ENCODE measurements around the gene DUXB. TPM values are rescaled to one million over a fixed set of nuclear protein-coding genes. Genes with fewer than 3 reads are reported as not detected.

The DUXB gene
- total RNA-seq, 4 donors from 2014 or later: not detected

DNA sequence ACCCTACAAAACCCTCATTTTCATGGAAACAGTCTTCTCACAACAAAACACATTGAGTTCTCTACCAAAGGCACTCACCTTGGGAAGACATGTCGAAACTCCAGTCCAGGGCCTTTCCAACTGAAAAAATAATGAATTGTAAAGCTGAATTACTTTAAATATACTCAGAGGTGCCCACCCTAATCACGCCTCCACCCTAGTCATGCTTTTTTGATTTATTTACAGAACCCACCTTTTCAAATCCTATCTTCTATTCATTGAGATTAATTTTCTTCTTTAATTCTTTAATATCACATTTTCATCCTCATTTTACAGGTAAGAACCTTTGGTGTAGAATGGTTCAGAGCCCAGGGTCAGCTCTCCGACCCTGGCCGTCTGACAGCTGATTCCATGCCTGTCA lies 24.4 kb downstream of the DUXB start, which contains the start of gene CPHXL2:
Gene CPHXL2, minus strand, starts transcription at position 101 of the 400 bp plus-strand sequence. Its CDS starts 10 bp downstream, at position 91.
- no peaks in the 10 kb centered on the region for H3K9me3 ChIP-seq
- no peak within 1 kb of the TSS for H3K27ac ChIP-seq
- DNase-seq: no peak
- no peaks in the 10 kb centered on the region for H3K27me3 ChIP-seq
- WGBS, 2 donors (ENCODE audit: low coverage in 1 of 2): 94 to 96% methylated on average over 4 of the region's 4 CpGs
- intact Hi-C loops (cut with DNase I; ENCODE audit: low total_unique reads): no loop called here
- in situ Hi-C loops (cut with MboI; ENCODE audit: low pct_ligation_motif_present in 1 of 4, low pct_unique_long_range_greater_than_20kb in 1 of 4, low sequenced_read_pairs in 3 of 4): no loop called here
- H3K4me1 ChIP-seq: no peaks in the 10 kb centered on the region
- TF ChIP-seq POLR2A (IDR thresholded peaks at IDR 0.05): no peak
- no peak for TF ChIP-seq POLR2AphosphoS5 (IDR thresholded peaks at IDR 0.05)
- TF ChIP-seq EP300 (IDR thresholded peaks at IDR 0.05; ENCODE audit: low read depth): no peak
- TF ChIP-seq, protein P1, sequence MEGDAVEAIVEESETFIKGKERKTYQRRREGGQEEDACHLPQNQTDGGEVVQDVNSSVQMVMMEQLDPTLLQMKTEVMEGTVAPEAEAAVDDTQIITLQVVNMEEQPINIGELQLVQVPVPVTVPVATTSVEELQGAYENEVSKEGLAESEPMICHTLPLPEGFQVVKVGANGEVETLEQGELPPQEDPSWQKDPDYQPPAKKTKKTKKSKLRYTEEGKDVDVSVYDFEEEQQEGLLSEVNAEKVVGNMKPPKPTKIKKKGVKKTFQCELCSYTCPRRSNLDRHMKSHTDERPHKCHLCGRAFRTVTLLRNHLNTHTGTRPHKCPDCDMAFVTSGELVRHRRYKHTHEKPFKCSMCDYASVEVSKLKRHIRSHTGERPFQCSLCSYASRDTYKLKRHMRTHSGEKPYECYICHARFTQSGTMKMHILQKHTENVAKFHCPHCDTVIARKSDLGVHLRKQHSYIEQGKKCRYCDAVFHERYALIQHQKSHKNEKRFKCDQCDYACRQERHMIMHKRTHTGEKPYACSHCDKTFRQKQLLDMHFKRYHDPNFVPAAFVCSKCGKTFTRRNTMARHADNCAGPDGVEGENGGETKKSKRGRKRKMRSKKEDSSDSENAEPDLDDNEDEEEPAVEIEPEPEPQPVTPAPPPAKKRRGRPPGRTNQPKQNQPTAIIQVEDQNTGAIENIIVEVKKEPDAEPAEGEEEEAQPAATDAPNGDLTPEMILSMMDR (IDR thresholded peaks at IDR 0.05): no peak
- H3K36me3 ChIP-seq: no peaks in the 10 kb centered on the region
- H3K4me3 ChIP-seq: no peak within 1 kb of the TSS

DNA sequence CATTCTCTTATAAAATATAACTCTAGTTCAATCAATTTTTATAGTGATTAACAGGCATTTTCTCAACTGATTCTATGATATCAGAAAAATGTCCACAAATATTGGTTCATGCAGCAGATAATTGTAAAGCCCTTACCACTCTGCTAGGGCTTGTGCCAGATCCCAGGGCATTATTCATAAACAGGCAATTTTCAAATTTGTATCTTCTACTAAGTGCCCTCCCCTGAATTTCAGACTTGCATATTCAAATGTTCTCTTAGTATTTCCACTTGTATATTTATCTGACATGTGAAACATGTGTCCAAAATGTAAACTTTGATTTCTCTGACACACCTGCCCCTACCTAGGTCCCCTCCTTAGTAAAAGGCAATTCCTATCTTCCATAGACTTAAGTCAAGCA lies 33.8 kb downstream of the DUXB start:
- Histone ChIP-seq H3K4me3 (no peak overlapping the region), H3K9me3 (no peaks in the 10 kb centered on the region), H3K36me3 (no peaks in the 10 kb centered on the region), H3K27ac (no peak overlapping the region), H3K27me3 (no peaks in the 10 kb centered on the region), H3K4me1 (no peaks in the 10 kb centered on the region)
- TF ChIP-seq EP300 (IDR thresholded peaks at IDR 0.05; ENCODE audit: low read depth): no peak
- no peak for TF ChIP-seq POLR2AphosphoS5 (IDR thresholded peaks at IDR 0.05)
- TF ChIP-seq, protein P1 (IDR thresholded peaks at IDR 0.05): no peak
- TF ChIP-seq POLR2A (IDR thresholded peaks at IDR 0.05): no peak
- intact Hi-C loops (cut with DNase I; ENCODE audit: low total_unique reads) (no loop called here), in situ Hi-C loops (cut with MboI; ENCODE audit: low pct_ligation_motif_present in 1 of 4, low pct_unique_long_range_greater_than_20kb in 1 of 4, low sequenced_read_pairs in 3 of 4) (loop anchor here in 1 of 4 donors (25.0 kb wide), 1 partner anchor 95 kb away; no protein-coding TSS in a partner anchor)
- no peak for DNase-seq

DNA sequence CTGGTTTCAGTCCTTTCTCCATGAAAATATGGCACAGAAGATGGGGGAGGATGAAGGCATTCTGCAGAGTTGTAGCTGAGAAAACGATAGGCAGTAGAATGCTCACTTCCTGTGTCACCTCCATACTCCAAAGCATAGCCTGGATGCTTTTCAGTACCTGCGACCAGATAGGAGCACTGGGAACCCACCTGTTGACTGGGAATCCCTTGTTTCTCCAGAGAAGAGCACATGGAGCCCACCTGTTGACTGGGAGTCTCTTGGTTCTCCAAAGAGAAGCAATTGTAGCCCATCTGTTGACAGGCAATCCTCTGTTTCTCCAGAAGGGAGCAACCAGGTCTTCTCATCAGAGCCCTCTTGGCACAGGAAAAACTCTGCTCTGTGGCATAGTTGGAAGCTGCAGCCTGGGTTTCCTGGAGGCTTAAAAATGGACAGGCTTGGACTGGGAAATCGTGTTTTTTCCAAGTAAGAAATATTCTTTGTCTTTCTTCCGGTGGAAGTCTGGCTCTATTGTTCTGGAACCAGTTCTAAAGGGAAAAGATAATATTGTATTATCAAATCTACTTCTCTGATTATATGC lies 40.4 kb downstream of the DUXB start:
- 67 to 68% methylated on average over 2 to 4 of the region's 4 CpGs for WGBS, 2 donors (ENCODE audit: low coverage in 1 of 2)

DNA sequence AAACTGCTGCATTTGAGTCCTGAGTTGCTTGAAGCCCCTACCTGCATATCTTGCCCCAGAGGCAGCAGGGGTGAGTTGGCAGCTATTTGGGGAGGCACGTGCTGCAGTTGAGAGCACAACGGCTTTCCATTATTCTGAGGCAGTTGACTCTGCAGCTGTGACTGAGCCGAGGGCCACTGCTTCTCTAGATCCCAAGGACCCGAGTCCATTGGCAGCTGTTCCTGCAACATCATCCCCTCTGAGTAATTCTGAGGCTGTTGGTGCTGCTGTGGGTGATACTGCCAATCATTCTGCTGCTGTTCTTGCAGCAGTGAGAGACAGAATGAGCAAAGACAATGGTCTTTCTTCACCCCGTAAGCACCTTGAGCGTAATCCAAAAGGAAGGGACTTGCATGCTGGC lies 40.9 kb downstream of the DUXB start:
- 97% methylated on average over 4 of the region's 6 CpGs; no CpG with 5 or more reads in 1 of the 2 donors for WGBS, 2 donors (ENCODE audit: low coverage in 1 of 2)
- Histone ChIP-seq H3K36me3 (peaks cover 0 to 31% (median 13%) of the 10 kb centered on the region in 4 donors), H3K4me3 (no peak overlapping the region), H3K4me1 (no peaks in the 10 kb centered on the region), H3K9me3 (no peaks in the 10 kb centered on the region), H3K27me3 (no peaks in the 10 kb centered on the region), H3K27ac (no peak overlapping the region)
- in situ Hi-C loops (cut with MboI; ENCODE audit: low pct_ligation_motif_present in 1 of 4, low pct_unique_long_range_greater_than_20kb in 1 of 4, low sequenced_read_pairs in 3 of 4) (loop anchor here in 1 of 4 donors (25.0 kb wide), 1 partner anchor 102 kb away; no protein-coding TSS in a partner anchor), intact Hi-C loops (cut with DNase I; ENCODE audit: low total_unique reads) (no loop called here)
- no peak for DNase-seq
- TF ChIP-seq, protein P1 (IDR thresholded peaks at IDR 0.05): no peak
- TF ChIP-seq POLR2AphosphoS5 (IDR thresholded peaks at IDR 0.05): no peak
- no peak for TF ChIP-seq EP300 (IDR thresholded peaks at IDR 0.05; ENCODE audit: low read depth)
- TF ChIP-seq POLR2A (IDR thresholded peaks at IDR 0.05): no peak

More for the DNA sequence above, 40.4 kb downstream of the DUXB start:
- Histone ChIP-seq H3K4me3 (no peak overlapping the region), H3K27me3 (no peaks in the 10 kb centered on the region), H3K27ac (no peak overlapping the region), H3K36me3 (peaks cover 0 to 26% (median 10%) of the 10 kb centered on the region in 4 donors), H3K4me1 (no peaks in the 10 kb centered on the region), H3K9me3 (no peaks in the 10 kb centered on the region)
- no peak for TF ChIP-seq EP300 (IDR thresholded peaks at IDR 0.05; ENCODE audit: low read depth)
- no peak for TF ChIP-seq POLR2AphosphoS5 (IDR thresholded peaks at IDR 0.05)
- no peak for TF ChIP-seq POLR2A (IDR thresholded peaks at IDR 0.05)
- TF ChIP-seq, protein P1 (IDR thresholded peaks at IDR 0.05): no peak
- no peak for DNase-seq
- in situ Hi-C loops (cut with MboI; ENCODE audit: low pct_ligation_motif_present in 1 of 4, low pct_unique_long_range_greater_than_20kb in 1 of 4, low sequenced_read_pairs in 3 of 4) (loop anchor here in 1 of 4 donors (25.0 kb wide), 1 partner anchor 101 kb away; no protein-coding TSS in a partner anchor), intact Hi-C loops (cut with DNase I; ENCODE audit: low total_unique reads) (no loop called here)

Data from transverse colon (tissue), 4 donors.